Fibroblast of the aortic adventitia (primary cell): Measurements from ENCODE around the gene IGBP1. TPM values are rescaled to one million over a fixed set of nuclear protein-coding genes. Genes with fewer than 3 reads are reported as not detected.
"Not testable (repeated sequence)": the region's sequence is repeated elsewhere in the genome, so short reads cannot be mapped to it uniquely, and the experiment has no call there.

Experiments
- DNase-seq: peaks from one replicate; pipeline ENCODE4 v3.0.0-alpha.2; 2010; ENCODE audit warnings: low read depth
- H3K4me3 ChIP-seq: 2 replicates; pipeline ENCODE4 v1.5.1; 2011; ENCODE audit warnings: low read depth, mild to moderate bottlenecking, control low read depth, low read length, moderate library complexity
- total RNA-seq: library from RNA; depleted of rRNA; stranded (reverse); fragments of >200 nt; gene quantifications from 2 replicates; pipeline ENCODE4 v1.2.3, GENCODE V29; 2012; ENCODE audit warnings: low replicate concordance
- TF ChIP-seq, protein P1 (sequence below): IDR thresholded peaks from 2 replicates; pipeline ENCODE4 v1.5.1; 2011; ENCODE audit warnings: mild to moderate bottlenecking, low read length, control low read depth, inconsistent platforms; ENCODE audit not compliant: insufficient read depth

Gene IGBP1
- total RNA-seq, 1 donor: 64.6 TPM

GRCh38 chrX:70208479-70208878 is 75.2 kb downstream of the IGBP1 start:
- TF ChIP-seq, protein P1, sequence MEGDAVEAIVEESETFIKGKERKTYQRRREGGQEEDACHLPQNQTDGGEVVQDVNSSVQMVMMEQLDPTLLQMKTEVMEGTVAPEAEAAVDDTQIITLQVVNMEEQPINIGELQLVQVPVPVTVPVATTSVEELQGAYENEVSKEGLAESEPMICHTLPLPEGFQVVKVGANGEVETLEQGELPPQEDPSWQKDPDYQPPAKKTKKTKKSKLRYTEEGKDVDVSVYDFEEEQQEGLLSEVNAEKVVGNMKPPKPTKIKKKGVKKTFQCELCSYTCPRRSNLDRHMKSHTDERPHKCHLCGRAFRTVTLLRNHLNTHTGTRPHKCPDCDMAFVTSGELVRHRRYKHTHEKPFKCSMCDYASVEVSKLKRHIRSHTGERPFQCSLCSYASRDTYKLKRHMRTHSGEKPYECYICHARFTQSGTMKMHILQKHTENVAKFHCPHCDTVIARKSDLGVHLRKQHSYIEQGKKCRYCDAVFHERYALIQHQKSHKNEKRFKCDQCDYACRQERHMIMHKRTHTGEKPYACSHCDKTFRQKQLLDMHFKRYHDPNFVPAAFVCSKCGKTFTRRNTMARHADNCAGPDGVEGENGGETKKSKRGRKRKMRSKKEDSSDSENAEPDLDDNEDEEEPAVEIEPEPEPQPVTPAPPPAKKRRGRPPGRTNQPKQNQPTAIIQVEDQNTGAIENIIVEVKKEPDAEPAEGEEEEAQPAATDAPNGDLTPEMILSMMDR: no peak
- peak; percentile 43 for DNase-seq
- no peak overlapping the region for H3K4me3 ChIP-seq

DNA sequence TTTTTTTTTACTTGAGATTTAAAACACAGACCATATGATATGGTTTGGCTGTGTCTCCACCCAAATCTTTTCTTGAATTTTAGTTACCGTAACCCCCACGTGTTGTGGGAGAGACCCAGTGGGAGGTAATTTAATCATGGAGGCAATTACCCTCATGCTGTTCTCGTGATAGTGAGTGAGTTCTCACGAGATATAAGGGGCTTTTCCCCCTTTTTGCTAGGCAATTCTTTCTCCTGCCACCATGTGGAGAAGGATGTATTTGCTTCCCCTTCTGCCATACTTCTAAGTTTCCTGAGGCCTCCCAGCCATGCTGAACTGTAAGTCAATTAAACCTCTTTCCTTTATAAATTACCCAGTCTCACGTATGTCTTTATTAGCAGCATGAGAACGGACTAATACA is 76.3 kb downstream of the IGBP1 start:
- not testable (repeated sequence) for DNase-seq, H3K4me3 ChIP-seq

Other genes starting within 250 kb of the IGBP1 start
- under 0.01 TPM in 1 of 2 replicates, not detected in the other for gene AWAT2, start 83.5 kb upstream of the IGBP1 start, total RNA-seq
- gene OTUD6A, start 71.0 kb upstream of the IGBP1 start, total RNA-seq: not detected in 2 replicates
- gene DGAT2L6, start 44.0 kb downstream of the IGBP1 start, total RNA-seq: not detected in 2 replicates
- gene AWAT1, start 101.2 kb downstream of the IGBP1 start, total RNA-seq: not detected in 2 replicates
- gene P2RY4, start 126.8 kb downstream of the IGBP1 start, total RNA-seq: 0.09 and 0.41 TPM in 2 replicates
- not detected in 2 replicates for gene ARR3, start 134.9 kb downstream of the IGBP1 start, total RNA-seq
- gene RAB41, start 148.7 kb downstream of the IGBP1 start, total RNA-seq: not detected in 2 replicates
- gene PDZD11, start 156.5 kb downstream of the IGBP1 start, total RNA-seq: 27.0 and 68.0 TPM in 2 replicates
- 2.7 and 14.5 TPM in 2 replicates for gene KIF4A, start 156.7 kb downstream of the IGBP1 start, total RNA-seq